Stimulated activated CD4-positive, alpha-beta T cell treated with anti-CD3 and anti-CD28 coated beads, Interleukin-15, amount 100 ng/mL, for 1 hour (primary cell): ENCODE measurements around the gene DIS3.
"Not testable (repeated sequence)": the region's sequence is repeated elsewhere in the genome, so short reads cannot be mapped to it uniquely, and the experiment has no call there.

Experiments used
- DNase-seq, 2 donors: peaks; one replicate each; pipeline ENCODE4 v3.0.0-alpha.2; 2020; ENCODE audit warnings: low read depth in 1 of 2, low spot score in 1 of 2

DIS3 gene

GRCh38 chr13:72781451-72782439 lies at the start of gene DIS3, which contains the start of gene PIBF1:
Gene DIS3 (minus strand): TSS chr13:72781900. CDS start chr13:72781832, 68 bp downstream.
Gene PIBF1 (plus strand): TSS chr13:72782133. CDS start chr13:72783470, 1,337 bp downstream.
- DNase-seq: peak; percentile 86 to 87

- DNase-seq: no peak
These were observed 42.0 kb upstream of the DIS3 start for GRCh38 chr13:72823724-72824123.

- DNase-seq: no peak
These were observed 41.4 kb upstream of the DIS3 start for GRCh38 chr13:72823081-72823480.

- no peak for DNase-seq
These were observed 39.2 kb upstream of the DIS3 start for GRCh38 chr13:72820898-72821279.

- DNase-seq: no peak
These were observed 38.6 kb upstream of the DIS3 start for GRCh38 chr13:72820156-72820897.

- no peak for DNase-seq
These were observed 27.3 kb upstream of the DIS3 start for GRCh38 chr13:72808917-72809500.

- DNase-seq: not testable (repeated sequence)
These were observed 24.8 kb upstream of the DIS3 start for GRCh38 chr13:72806514-72806913.

- DNase-seq: no peak
These were observed 24.1 kb upstream of the DIS3 start for GRCh38 chr13:72805676-72806346.

- no peak for DNase-seq
These were observed 22.6 kb upstream of the DIS3 start for GRCh38 chr13:72804301-72804700.

- DNase-seq: no peak
These were observed 17.1 kb upstream of the DIS3 start for GRCh38 chr13:72798817-72799216.

- DNase-seq: no peak
These were observed 10.9 kb upstream of the DIS3 start for GRCh38 chr13:72792640-72793039.

GRCh38 chr13:72788831-72789230 lies 7.1 kb upstream of the DIS3 start:
- no peak for DNase-seq

GRCh38 chr13:72784679-72785078 lies 3.0 kb upstream of the DIS3 start:
- not testable (repeated sequence) for DNase-seq

- no peak for DNase-seq
These were observed 1.0 kb upstream of the DIS3 start for GRCh38 chr13:72782717-72783116.

GRCh38 chr13:72774019-72774418 lies 7.7 kb downstream of the DIS3 start:
- no peak for DNase-seq

GRCh38 chr13:72763411-72763810 lies 18.3 kb downstream of the DIS3 start:
- DNase-seq: no peak

- DNase-seq: no peak
These were observed 21.5 kb downstream of the DIS3 start for GRCh38 chr13:72760189-72760588.

GRCh38 chr13:72757792-72758535 lies 23.7 kb downstream of the DIS3 start:
- no peak for DNase-seq

GRCh38 chr13:72754111-72754510 lies 27.6 kb downstream of the DIS3 start:
- DNase-seq: no peak

- DNase-seq: no peak
These were observed 30.5 kb downstream of the DIS3 start for GRCh38 chr13:72751220-72751619.
